ENCODE results near the gene ZNF543. TPM values are rescaled to one million over a fixed set of nuclear protein-coding genes. Genes with fewer than 3 reads are reported as not detected.

Gene ZNF543
- 7.9 and 10.7 TPM in 2 replicates for total RNA-seq

DNA sequence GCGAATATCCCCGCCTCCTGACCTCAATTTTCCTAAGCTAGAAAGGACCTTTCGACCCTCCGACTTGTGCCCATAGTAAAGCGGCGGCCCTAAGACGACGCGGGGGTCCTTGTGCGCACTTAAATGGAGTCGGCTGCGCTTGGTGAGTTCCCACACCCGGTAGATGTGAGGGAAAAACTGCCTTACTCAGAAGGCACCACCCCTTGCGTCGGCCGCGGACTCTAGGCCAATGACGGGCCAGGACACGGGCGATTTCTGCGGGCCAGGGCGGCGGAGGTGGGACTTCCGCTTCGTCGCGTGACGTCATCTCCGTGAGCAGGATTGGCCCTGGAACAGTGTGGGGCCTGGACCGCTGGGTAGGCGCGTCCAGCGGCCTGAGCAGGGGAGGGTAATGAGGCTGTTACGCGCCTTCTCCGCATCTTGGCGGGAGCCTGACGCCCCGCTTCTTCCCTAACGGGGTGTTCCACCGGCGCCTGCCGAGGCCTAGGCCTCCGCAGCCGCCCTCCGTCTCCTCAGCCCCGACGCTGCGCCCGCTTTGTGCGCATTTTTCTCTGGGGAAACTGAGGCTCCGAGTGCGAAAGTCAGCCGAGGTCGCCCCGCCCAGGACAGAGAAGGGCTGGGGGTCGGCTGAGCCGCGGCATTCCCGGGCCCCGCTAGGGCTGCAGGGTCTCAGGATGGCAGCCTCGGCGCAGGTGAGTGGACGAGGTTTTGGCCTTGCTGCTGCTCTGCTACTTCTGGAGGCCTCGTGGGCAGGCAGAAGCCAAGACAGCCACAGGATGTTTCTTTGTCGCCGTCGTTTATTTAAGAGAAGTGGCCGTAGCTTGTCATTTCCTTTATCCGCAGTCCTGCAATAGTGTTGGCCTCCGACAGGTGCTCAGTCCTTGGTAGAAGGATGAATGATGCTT is at the start of gene ZNF543:
TSS of gene ZNF543 (plus strand) at position 293 of the 905 bp plus-strand sequence. CDS start at position 675, 382 bp downstream.

DNA sequence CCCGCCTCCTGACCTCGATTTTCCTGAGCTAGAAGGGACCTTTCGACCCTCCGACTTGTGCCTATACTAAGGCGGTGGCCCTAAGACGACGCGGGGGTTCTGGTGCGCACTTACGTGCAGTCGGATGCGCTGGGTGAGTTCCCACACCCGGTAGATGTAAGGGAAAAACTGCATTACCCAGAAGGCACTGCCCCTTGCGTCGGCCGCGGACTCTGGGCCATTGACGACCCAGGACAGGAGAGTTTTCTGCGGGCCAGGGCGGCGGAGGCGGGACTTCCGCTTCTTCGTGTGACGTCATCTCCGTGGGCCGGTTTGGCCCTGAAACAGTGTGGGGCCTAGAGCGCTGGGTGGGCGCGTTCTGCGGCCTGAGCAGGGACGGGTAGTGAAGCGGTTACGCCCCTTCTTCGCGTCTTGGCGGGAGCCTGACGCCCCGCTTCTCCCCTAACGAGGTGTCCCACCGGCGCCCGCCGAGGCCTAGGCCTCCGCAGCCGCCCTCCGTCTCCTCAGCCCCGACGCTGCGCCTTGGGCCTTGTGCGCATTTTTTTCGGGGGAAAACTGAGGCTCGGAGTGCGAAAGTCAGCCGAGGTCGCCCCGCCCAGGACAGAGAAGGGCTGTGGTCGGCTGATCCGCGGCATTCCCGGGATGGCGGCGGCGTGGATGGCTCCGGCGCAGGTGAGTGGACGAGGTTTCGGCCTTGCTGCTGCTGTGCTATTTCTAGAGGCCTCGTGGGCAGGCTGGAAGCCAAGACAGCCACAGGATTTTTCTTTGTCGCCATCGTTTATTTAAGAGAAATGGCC is 39.9 kb upstream of the ZNF543 start, which contains the start of gene ZNF460:
TSS of gene ZNF460 (plus strand) at position 321 of the 797 bp plus-strand sequence. CDS start at position 643, 322 bp downstream.

DNA sequence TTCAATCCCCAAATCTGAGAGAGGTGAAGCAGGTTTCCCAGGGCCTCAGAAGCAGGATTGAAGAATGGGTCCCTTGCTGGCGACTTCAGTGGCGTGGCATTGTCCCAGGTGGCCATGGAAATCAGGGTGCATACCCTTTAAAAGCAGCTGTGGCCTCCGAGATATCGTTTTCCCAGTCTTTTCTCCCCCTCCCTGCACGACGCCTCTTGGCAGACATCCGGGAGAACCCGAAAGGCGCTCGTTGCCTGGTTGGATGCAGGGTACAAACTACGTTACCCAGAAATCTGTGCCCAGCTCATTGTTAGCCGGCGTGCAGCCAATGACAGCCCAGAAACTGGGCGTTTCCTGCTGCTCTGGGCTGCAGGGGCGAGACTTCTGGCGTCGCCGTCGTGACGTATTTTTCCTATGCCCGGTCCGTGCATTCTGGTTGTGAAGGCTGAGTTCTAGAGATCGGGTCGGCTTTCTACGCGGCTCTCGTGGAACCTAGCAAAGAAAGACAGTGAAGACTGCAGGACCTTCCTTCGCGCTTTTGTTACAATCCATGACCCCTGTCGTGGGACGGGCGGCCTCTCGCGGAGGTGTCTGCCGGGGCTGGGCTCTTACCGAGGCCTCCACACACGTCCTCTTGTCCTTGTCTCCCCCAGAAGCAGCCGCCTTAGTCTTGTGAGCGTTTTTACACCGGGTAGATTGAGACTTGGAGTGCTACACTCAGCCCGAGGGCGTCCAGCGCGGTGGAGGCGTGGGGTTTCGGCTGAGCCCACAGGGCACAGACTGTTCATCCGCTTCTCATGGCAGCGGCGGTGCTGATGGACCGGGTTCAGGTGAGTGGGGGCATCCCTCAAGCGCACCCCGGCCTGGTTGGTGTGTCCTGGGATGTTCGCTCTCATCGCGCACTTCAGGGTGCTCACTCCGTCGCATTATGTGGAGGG is 30.9 kb downstream of the ZNF543 start, which contains the start of gene ZNF304:
TSS of gene ZNF304 (plus strand) at position 395 of the 929 bp plus-strand sequence. CDS start at position 789, 394 bp downstream.

DNA sequence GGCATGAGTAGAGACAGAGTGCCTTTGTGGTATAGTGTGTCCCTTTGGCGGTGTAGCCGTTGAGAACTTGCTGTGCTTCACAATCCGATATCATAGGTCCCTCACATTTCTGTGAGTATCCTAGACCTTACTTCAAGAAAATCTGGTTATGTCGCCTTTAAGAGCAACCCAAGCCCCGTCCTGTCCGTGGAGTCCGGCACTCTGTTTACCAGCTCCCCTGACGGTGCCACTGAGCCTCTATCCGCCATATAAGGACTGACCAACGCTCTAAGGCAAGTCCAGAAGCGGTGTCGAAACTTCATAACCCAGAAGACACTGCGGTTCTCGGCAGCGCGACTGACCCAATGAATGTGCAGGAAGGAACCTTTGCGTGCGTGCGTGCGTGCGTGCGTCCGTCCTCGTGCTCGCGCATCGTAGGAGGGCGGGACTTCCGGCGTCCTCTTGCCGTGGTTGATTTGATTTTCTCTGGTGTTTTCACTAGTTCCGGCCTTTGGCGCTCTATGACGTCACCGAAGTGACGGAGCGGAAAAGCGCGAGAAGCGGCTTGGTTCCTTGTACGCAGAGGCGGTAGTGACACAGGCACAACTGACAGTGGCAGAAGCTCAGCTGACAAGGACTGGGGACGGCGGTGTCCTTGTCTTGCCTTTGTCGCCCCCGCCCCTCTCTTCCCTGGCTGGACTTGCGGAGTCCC is 42.9 kb downstream of the ZNF543 start, which contains the start of the genes TRAPPC2B and ZNF547:
TSS of gene TRAPPC2B (plus strand) at position 555 of the 691 bp plus-strand sequence. CDS start 1,283 bp downstream, outside the sequence.
TSS of gene ZNF547 (plus strand) at position 555 of the 691 bp plus-strand sequence. CDS start 5,005 bp downstream, outside the sequence.

Other genes starting within 250 kb of the ZNF543 start
- gene USP29, start 200.5 kb upstream of the ZNF543 start, total RNA-seq = not detected in 2 replicates
- not detected in 2 replicates for gene ZIM3, start 175.3 kb upstream of the ZNF543 start, total RNA-seq
- gene DUXA, start 153.0 kb upstream of the ZNF543 start, total RNA-seq = not detected in 2 replicates
- 23.8 and 29.5 TPM in 2 replicates for gene ZNF264, start 129.0 kb upstream of the ZNF543 start, total RNA-seq
- 0.27 and 0.66 TPM in 2 replicates for gene AURKC, start 89.4 kb upstream of the ZNF543 start, total RNA-seq
- 20.1 and 30.9 TPM in 2 replicates for gene ZNF805, start 79.8 kb upstream of the ZNF543 start, total RNA-seq
- 49.9 and 84.8 TPM in 2 replicates for gene ZNF460, start 40.0 kb upstream of the ZNF543 start, total RNA-seq
- gene ZNF304, start 30.8 kb downstream of the ZNF543 start, total RNA-seq = 7.6 and 8.9 TPM in 2 replicates
- 6.5 and 8.8 TPM in 2 replicates for gene TRAPPC2B, start 43.1 kb downstream of the ZNF543 start, total RNA-seq
- 3.6 and 3.7 TPM in 2 replicates for gene ZNF547, start 43.1 kb downstream of the ZNF543 start, total RNA-seq
- gene ZNF548, start 69.4 kb downstream of the ZNF543 start, total RNA-seq = 12.1 and 18.9 TPM in 2 replicates
- 9.1 and 9.5 TPM in 2 replicates for gene ZNF17, start 90.7 kb downstream of the ZNF543 start, total RNA-seq
- gene ZNF749, start 114.9 kb downstream of the ZNF543 start, total RNA-seq = 10.7 and 13.4 TPM in 2 replicates
- gene VN1R1, start 136.7 kb downstream of the ZNF543 start, total RNA-seq = 0.18 and 0.56 TPM in 2 replicates
- 10.2 and 18.1 TPM in 2 replicates for gene ZNF772, start 157.1 kb downstream of the ZNF543 start, total RNA-seq
- gene ZNF419, start 167.3 kb downstream of the ZNF543 start, total RNA-seq = 7.1 and 9.7 TPM in 2 replicates
- 5.8 and 9.9 TPM in 2 replicates for gene ZNF773, start 179.5 kb downstream of the ZNF543 start, total RNA-seq
- 3.5 and 4.7 TPM in 2 replicates for gene ZNF549, start 206.9 kb downstream of the ZNF543 start, total RNA-seq
- 4.9 and 7.2 TPM in 2 replicates for gene ZNF550, start 239.4 kb downstream of the ZNF543 start, total RNA-seq

All from endothelial cell of coronary artery (primary cell).